DND-41 (cell line): Measurements from ENCODE around the gene TMEM258.
A peak's percentile ranks its signal among the peaks of the same experiment; 100 is the strongest.

ENCODE experiments used
- EZH2 ChIP-seq: IDR thresholded peaks from 3 replicates; pipeline ENCODE4 v1.6.1; 2012; ENCODE audit warnings: borderline replicate concordance, low read depth, mild to moderate bottlenecking, moderate library complexity, low read length, inconsistent platforms; ENCODE audit not compliant: severe bottlenecking
- TF ChIP-seq, protein P1 (sequence below): IDR thresholded peaks from 2 replicates; pipeline ENCODE4 v1.5.1; 2012; ENCODE audit warnings: borderline replicate concordance, low read length, moderate library complexity, mild to moderate bottlenecking; ENCODE audit not compliant: poor library complexity, severe bottlenecking; ENCODE audit errors: extremely low read depth

DNA sequence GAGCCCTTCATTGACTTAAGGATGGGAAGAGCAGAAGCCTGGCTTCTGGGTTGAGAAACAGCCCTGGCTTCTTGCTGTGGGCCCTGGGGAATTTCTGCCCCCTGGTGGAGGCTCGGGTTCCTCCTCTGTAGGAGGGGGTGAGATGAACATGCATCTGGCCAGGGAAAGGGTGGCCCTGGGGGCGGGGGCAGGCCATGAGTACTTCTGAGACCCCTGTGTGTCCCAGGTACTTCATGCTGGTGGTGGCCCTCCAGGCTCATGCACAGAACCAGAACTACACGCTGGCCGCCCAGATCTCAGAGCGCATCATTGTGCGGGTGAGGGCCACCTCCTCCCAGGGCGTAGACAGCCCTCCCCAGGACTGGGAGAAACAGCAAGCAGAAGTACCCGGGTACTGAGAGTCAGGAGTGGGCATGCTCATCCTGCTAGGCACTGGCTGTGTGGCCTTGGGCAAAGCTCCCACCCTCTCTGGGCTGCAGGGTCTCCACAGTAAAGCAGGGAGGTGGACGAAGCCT lies 15.8 kb downstream of the TMEM258 start:
- TF ChIP-seq, protein P1, sequence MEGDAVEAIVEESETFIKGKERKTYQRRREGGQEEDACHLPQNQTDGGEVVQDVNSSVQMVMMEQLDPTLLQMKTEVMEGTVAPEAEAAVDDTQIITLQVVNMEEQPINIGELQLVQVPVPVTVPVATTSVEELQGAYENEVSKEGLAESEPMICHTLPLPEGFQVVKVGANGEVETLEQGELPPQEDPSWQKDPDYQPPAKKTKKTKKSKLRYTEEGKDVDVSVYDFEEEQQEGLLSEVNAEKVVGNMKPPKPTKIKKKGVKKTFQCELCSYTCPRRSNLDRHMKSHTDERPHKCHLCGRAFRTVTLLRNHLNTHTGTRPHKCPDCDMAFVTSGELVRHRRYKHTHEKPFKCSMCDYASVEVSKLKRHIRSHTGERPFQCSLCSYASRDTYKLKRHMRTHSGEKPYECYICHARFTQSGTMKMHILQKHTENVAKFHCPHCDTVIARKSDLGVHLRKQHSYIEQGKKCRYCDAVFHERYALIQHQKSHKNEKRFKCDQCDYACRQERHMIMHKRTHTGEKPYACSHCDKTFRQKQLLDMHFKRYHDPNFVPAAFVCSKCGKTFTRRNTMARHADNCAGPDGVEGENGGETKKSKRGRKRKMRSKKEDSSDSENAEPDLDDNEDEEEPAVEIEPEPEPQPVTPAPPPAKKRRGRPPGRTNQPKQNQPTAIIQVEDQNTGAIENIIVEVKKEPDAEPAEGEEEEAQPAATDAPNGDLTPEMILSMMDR = peak; percentile 75
- TF ChIP-seq EZH2 = no peak
